GM19468 (cell line): ENCODE results near the gene OR2AK2.

Experiments
- ATAC-seq: cut with Tn5 transposase; IDR thresholded peaks from one replicate; pipeline ENCODE4 v1.9.1; 2021; ENCODE audit warnings: mild to moderate bottlenecking, moderate library complexity, moderate number of reproducible peaks; ENCODE audit not compliant: unreplicated experiment; ENCODE audit errors: extremely low read depth

Gene OR2AK2

GRCh38 chr1:247964933-247965332, at the start of gene OR2AK2:
OR2AK2 (plus strand) TSS chr1:247965233; CDS start chr1:247965377, 144 bp downstream.
- no peak for ATAC-seq

- ATAC-seq: no peak
These were observed 45.1 kb upstream of the OR2AK2 start, which contains the start of gene OR2T8 for GRCh38 chr1:247919952-247920351. OR2T8 (plus strand) TSS chr1:247920252; CDS start chr1:247921018, 766 bp downstream.

DNA sequence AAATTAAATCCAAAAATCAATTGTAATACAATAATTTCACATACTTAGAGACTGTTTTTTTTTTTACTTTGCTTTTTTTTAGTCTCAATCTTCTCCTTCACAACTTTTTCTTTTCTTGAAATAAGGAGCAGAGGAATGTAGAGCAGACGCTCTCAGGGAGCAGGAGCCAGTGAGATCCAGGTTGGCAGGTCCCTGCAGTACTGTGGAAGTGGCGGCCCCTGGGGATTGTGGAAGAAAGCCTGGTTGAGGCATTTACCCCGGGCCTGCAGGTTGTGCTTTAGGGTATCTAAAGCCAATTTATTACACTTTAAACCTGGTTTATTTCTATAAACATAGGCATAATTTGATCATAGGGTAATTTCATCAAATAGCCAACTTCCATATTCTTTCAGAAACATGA, 41.1 kb upstream of the OR2AK2 start:
- ATAC-seq: no peak

DNA sequence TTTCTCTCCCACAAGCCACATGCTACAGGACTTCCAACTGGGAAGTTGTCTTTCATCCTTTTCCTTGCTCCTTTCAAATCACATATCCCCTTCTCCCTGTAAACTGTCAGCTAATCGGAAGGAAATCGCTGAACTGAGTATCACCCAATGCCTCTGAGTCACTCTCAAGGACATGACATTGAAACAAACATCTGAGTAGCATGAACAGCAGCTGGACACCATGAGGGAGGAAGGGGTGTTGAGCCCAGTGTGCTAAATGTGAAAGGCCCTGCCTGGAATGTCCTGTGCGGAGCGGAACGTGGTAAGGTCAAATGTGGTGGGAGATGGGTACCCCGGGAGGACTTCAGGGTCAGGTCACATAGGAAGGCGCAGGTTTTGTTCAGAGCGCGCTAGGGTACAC, 40.2 kb upstream of the OR2AK2 start, which contains the start of gene OR2AJ1:
TSS of gene OR2AJ1 (plus strand) at position 22 of the 400 bp plus-strand sequence. CDS start 8,880 bp downstream, outside the sequence.
- no peak for ATAC-seq

GRCh38 chr1:247933989-247934388, 31.0 kb upstream of the OR2AK2 start:
- no peak for ATAC-seq

DNA sequence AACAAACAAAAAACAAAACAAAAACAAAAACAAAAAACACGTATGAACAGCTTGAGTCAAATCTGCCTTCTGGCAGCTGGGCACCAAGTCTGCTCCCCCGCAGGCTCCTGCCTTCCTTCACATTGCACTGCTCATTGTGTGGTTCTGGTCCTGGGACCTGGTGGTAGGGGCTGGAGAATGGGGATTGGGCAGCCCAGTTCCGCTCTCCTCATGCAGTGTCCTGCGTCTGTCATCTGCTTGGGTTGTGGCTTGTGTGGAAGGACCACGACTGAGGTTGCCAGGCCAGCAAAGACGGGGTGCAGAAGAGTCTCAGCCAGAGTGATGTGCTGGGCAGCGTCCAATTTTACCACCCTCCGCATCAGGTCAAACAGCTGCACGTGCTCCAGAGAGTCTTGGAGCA, 29.3 kb upstream of the OR2AK2 start:
- no peak for ATAC-seq

DNA sequence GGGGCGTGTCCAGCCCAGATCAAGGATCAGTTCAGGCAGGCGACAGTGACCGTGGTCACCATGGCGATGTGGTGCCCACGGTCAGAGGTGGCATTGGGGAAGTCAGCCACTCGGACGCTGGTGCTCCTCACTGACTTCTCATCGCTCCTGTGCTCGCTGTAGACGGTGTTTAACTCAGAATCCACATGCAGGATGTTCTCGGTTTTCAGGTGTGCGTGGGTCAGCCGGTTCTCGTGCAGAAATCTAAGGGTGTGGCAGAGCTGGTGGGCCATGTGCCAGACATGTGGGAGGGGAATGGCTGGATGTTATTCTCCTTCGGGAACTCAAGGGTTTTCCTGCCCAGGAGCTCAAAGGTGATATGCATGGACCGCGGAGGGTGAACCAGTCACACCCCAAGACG, 28.6 kb upstream of the OR2AK2 start:
- no peak for ATAC-seq

- peak; percentile 100 for ATAC-seq
These were observed 27.9 kb upstream of the OR2AK2 start for GRCh38 chr1:247936965-247937734.

DNA sequence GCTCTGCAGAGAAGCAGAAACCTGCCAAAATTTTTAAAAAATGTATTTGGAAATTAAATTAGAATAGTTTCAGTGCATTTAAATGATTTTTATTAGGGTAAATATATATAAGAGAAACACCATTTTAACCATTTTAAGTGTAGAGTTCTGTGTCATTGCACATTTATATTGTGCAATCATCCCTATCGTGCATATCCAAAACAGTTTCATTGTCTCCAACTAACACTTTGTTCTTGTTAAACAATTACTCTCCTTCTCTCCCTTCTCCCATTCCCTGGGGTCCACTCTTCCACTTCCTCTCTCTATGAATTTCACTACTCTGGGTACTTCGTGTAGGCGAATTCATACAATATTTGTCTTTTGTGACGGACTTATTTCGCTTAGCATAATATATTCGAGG, 22.4 kb upstream of the OR2AK2 start:
- no peak for ATAC-seq

GRCh38 chr1:247948558-247948957, 16.5 kb upstream of the OR2AK2 start, which contains the start of gene OR2L8:
OR2L8 (plus strand) TSS chr1:247948858; CDS start chr1:247948858, 0 bp downstream.
- no peak for ATAC-seq

- no peak for ATAC-seq
These were observed 11.6 kb upstream of the OR2AK2 start for GRCh38 chr1:247953408-247953807.

DNA sequence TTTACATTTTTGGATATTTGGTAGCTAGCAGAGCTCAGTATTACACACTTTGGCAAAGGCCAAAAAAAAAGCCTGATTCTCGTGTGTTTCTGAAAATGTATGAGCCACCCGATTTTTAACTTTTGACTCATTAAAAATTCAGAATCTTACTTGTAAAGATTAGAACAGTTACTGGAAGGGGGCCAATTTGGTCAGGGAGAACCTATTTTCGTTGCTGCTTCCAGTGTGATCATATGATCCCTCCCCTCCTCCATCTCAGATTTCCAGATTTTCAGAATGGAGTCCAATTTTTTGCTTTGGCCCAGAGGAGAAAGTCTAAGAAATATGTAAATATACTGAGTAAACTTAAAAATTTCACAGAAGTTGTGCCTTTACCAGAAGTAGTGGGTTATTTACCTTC, 3.2 kb upstream of the OR2AK2 start:
- no peak for ATAC-seq

DNA sequence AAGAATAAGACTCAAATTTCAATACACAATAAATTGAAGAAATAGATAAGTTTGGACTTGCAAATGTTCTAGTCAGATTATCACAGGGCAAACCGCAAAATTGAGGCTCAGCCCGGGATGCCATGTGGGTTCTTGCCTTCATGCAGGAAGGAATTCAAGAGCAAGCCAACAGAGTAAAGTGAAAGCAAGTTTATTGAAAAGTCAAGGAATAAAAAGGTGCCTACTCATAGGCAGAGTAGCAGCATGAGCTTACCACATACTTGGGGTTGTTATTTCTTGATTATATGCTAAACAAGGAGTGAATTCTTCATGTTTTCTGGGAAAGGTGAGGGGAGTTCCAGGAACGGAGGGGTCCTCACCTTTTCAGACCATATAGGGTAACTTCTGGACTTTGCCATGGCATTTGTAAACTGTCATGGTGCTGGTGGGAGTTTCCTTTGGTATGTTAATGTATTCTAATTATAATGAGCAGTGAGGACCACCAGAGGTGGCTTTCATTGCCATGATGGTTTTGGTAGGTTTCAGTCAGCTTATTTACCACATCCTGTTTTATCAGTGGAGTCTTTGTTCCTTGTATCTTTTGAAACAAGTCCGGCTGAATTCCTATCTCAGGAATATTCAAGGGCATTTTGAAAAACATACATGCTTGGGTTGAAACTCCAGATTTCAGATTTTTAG, 2.0 kb upstream of the OR2AK2 start:
- ATAC-seq: no peak

DNA sequence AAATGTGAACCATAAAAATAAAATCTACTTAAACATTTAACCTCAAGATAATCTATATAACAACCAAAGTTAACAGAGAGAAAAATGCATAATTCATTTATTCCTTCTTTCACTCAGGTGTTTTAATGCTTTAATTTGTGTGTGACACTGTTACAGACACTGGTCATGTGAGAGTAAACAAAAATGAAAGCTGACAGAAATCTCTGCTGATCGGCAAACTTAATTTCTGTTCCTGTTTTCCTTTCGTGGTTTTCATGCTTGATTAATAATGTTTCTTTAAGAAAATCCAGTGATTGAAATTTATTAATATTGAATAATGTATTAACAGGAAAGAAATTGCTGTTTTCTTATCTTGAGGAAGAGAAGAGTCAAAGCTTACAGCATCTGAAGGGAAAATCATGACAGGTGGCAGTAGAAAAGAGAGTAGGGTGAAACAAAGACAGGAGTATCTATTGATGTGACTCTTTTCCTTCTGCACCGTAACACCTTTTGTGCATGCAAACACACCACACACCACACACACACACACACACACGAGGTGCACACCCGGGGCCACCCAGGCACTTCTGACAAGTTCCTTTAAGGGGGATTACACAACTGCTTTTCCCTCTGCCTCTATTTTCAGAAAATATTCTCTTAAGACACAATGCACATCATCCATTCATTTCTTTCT, 1.6 kb downstream of the OR2AK2 start:
- ATAC-seq: peak; percentile 57

DNA sequence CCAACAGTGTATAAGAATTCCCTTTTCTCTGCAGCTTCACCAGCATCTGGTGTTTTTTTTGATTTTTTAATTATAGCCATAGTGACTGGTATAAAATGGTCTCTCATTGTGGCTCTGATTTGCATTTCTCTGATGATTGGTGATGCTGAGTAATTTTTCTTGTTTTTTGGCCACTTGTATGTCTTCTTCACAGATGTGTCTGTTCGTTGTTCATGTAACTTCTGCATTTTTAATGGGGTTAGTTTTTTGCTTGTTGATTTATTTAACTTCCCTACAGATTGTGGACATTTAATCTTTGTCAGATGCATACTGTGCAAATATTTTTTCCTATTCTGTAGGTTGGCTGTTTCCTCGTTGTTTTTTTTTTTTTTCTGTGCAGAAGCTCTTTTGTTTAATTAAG, 28.0 kb downstream of the OR2AK2 start:
- ATAC-seq: no peak

GRCh38 chr1:247998811-247999210, 33.8 kb downstream of the OR2AK2 start:
- no peak for ATAC-seq

DNA sequence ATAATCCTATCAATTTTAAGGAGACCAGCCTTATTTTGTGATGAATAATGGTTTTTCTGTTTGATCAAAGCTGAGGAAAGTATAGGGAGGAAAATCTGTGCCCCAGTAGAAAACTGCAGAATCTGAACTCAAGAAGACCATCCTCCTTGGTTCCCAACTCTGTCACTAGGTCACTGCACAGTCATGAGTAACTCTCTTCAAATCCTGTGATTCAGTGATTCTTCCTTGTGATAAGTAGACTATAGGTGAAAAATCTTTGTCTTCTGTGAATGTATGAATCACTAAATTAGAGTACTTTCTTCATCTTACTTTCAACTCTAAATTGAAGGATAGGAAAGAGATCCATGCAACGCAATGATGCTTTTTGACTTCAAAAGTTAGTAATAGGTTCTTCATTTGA, 35.1 kb downstream of the OR2AK2 start:
- no peak for ATAC-seq

DNA sequence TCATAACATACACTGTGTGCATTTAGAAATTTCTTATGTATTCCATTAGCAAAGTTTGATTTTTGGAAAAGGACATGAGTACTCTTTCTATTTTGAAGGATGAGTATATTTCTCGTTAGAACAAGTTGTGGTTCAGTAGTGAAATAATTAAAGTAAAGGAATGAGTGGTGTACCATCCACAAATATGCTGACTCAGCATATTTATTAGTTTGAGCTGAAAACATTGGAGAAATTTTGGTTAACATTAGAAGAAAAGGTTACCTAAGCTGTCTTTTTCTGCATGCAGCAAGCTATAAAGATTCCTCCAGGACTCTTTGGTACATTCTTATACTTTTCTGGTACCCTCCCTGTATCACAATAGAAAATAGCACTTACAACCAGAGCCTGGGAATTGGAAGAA, 42.7 kb downstream of the OR2AK2 start:
- no peak for ATAC-seq

DNA sequence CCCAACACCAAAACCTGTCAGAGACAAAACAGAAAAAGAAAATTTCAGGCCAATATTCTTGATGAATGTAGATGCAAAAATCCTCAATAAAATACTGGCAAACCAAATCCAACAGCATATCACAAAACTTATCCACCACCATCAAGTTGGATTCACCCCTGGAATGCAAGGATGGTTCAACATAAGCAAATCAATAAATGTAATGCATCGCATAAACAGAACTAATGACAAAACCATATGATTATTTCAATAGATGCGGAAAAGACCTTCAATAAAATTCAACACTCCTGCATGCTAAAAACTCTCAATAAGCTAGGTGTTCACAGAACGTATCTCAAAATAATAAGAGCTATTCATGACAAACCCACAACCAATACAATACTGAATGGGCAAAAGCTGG, 44.6 kb downstream of the OR2AK2 start:
- ATAC-seq: no peak

- ATAC-seq: no peak
These were observed 48.2 kb downstream of the OR2AK2 start, which contains the start of gene OR2L5 for GRCh38 chr1:248013229-248013710. OR2L5 (plus strand) TSS chr1:248013660; CDS start chr1:248021948, 8,288 bp downstream.

DNA sequence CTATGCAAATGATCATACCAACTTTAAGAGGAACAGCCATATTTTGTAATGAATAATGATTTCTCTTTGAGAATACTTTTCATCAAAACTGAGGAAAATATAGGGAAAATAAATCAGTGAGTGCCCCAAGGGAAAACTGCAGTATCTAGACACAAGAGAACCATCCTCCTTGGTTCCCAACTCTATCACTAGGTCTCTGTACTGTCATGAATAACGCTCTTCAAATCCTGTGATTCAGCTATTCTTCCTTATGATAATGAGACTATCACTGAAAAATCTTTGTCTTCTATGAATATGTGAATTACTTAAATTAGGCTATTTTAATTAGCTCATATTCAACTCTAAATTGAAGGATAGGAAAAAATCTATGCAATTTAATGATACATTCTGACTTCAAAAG, 50.8 kb downstream of the OR2AK2 start:
- no peak for ATAC-seq
